Epithelial cell of esophagus (primary cell): ENCODE measurements around the gene TMEM178B.

Source experiments
- DNase-seq: peaks from one replicate; pipeline ENCODE4 v3.0.0; 2010; ENCODE audit warnings: low read depth
- H3K4me3 ChIP-seq: 2 replicates; pipeline ENCODE4 v1.5.1; 2011; ENCODE audit warnings: mild to moderate bottlenecking, low read length, control low read depth
- CTCF ChIP-seq: IDR thresholded peaks from 2 replicates; pipeline ENCODE4 v1.5.1; 2011; ENCODE audit warnings: low read depth, mild to moderate bottlenecking, low read length, control low read depth, inconsistent platforms; ENCODE audit not compliant: insufficient read depth; ENCODE audit errors: missing control alignments

TMEM178B gene

GRCh38 chr7:141418066-141418465, 344.2 kb downstream of the TMEM178B start:
- no peak overlapping the region for H3K4me3 ChIP-seq
- DNase-seq = no peak
- TF ChIP-seq CTCF = no peak

GRCh38 chr7:141421306-141421705, 347.4 kb downstream of the TMEM178B start:
- H3K4me3 ChIP-seq = no peak overlapping the region
- no peak for TF ChIP-seq CTCF
- no peak for DNase-seq

- DNase-seq = no peak
- no peak overlapping the region for H3K4me3 ChIP-seq
- no peak for TF ChIP-seq CTCF
Measured at GRCh38 chr7:141427134-141427533, 353.3 kb downstream of the TMEM178B start.

GRCh38 chr7:141430455-141431139, 356.7 kb downstream of the TMEM178B start:
- H3K4me3 ChIP-seq = no peak overlapping the region
- no peak for DNase-seq
- TF ChIP-seq CTCF = no peak

GRCh38 chr7:141431140-141431479, 357.2 kb downstream of the TMEM178B start:
- H3K4me3 ChIP-seq = no peak overlapping the region
- DNase-seq = no peak
- no peak for TF ChIP-seq CTCF

GRCh38 chr7:141431711-141432110, 357.8 kb downstream of the TMEM178B start:
- DNase-seq = no peak
- H3K4me3 ChIP-seq = no peak overlapping the region
- no peak for TF ChIP-seq CTCF

- no peak overlapping the region for H3K4me3 ChIP-seq
- TF ChIP-seq CTCF = no peak
- DNase-seq = no peak
Measured at GRCh38 chr7:141433698-141434097, 359.8 kb downstream of the TMEM178B start.
